ENCODE measurements around the gene PCCA.

DNA sequence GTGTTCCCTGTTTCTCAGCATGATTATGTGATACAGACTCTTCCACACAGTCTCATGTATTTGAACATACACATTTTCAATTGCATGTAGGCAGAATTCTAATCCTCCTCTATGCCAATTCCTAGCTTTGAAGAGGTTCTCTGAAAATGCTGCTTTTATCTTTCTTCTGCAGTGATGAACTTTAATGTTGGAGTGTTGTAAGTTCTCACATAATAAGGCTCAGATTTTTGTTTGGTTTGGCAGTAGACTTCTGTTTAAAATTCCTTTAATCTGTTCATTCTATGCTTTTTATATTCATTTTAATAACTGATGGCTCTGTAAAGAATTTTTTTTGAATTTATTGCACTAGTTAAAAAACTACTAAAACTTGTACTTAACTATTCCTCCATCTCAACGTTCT is 273.9 kb downstream of the PCCA start:
- TF ChIP-seq RORB (CRISPR knock-in tag; IDR thresholded peaks at IDR 0.05) (no peak), HMGA2 (CRISPR knock-in tag; IDR thresholded peaks at IDR 0.05) (no peak), ZNF263 (CRISPR knock-in tag; IDR thresholded peaks at IDR 0.05; ENCODE audit: low read depth) (no peak), ESRRA (CRISPR knock-in tag; IDR thresholded peaks at IDR 0.05; ENCODE audit: borderline replicate concordance) (no peak), ZNF121 (CRISPR knock-in tag; IDR thresholded peaks at IDR 0.05) (no peak), ATF1 (CRISPR knock-in tag; IDR thresholded peaks at IDR 0.05) (no peak), TEAD4 (CRISPR knock-in tag; IDR thresholded peaks at IDR 0.05) (no peak)
- TF ChIP-seq, protein P1, sequence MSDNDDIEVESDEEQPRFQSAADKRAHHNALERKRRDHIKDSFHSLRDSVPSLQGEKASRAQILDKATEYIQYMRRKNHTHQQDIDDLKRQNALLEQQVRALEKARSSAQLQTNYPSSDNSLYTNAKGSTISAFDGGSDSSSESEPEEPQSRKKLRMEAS (CRISPR knock-in tag; IDR thresholded peaks at IDR 0.05): no peak
- TF ChIP-seq, protein P2, sequence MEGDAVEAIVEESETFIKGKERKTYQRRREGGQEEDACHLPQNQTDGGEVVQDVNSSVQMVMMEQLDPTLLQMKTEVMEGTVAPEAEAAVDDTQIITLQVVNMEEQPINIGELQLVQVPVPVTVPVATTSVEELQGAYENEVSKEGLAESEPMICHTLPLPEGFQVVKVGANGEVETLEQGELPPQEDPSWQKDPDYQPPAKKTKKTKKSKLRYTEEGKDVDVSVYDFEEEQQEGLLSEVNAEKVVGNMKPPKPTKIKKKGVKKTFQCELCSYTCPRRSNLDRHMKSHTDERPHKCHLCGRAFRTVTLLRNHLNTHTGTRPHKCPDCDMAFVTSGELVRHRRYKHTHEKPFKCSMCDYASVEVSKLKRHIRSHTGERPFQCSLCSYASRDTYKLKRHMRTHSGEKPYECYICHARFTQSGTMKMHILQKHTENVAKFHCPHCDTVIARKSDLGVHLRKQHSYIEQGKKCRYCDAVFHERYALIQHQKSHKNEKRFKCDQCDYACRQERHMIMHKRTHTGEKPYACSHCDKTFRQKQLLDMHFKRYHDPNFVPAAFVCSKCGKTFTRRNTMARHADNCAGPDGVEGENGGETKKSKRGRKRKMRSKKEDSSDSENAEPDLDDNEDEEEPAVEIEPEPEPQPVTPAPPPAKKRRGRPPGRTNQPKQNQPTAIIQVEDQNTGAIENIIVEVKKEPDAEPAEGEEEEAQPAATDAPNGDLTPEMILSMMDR (IDR thresholded peaks at IDR 0.05): no peak
- TF ChIP-seq, protein P3, sequence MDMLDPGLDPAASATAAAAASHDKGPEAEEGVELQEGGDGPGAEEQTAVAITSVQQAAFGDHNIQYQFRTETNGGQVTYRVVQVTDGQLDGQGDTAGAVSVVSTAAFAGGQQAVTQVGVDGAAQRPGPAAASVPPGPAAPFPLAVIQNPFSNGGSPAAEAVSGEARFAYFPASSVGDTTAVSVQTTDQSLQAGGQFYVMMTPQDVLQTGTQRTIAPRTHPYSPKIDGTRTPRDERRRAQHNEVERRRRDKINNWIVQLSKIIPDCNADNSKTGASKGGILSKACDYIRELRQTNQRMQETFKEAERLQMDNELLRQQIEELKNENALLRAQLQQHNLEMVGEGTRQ (CRISPR knock-in tag; IDR thresholded peaks at IDR 0.05): no peak
- TF ChIP-seq, protein P4, sequence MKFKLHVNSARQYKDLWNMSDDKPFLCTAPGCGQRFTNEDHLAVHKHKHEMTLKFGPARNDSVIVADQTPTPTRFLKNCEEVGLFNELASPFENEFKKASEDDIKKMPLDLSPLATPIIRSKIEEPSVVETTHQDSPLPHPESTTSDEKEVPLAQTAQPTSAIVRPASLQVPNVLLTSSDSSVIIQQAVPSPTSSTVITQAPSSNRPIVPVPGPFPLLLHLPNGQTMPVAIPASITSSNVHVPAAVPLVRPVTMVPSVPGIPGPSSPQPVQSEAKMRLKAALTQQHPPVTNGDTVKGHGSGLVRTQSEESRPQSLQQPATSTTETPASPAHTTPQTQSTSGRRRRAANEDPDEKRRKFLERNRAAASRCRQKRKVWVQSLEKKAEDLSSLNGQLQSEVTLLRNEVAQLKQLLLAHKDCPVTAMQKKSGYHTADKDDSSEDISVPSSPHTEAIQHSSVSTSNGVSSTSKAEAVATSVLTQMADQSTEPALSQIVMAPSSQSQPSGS (CRISPR knock-in tag; IDR thresholded peaks at IDR 0.05; ENCODE audit: borderline replicate concordance, low read depth): no peak
- TF ChIP-seq, protein P5, sequence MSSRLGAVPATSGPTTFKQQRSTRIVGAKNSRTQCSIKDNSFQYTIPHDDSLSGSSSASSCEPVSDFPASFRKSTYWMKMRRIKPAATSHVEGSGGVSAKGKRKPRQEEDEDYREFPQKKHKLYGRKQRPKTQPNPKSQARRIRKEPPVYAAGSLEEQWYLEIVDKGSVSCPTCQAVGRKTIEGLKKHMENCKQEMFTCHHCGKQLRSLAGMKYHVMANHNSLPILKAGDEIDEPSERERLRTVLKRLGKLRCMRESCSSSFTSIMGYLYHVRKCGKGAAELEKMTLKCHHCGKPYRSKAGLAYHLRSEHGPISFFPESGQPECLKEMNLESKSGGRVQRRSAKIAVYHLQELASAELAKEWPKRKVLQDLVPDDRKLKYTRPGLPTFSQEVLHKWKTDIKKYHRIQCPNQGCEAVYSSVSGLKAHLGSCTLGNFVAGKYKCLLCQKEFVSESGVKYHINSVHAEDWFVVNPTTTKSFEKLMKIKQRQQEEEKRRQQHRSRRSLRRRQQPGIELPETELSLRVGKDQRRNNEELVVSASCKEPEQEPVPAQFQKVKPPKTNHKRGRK (CRISPR knock-in tag; IDR thresholded peaks at IDR 0.05; ENCODE audit: borderline replicate concordance): no peak
